Upper lobe of left lung (tissue), 6 donors: Measurements from ENCODE around the gene SGSM1. TPM values are rescaled to one million over a fixed set of nuclear protein-coding genes. Genes with fewer than 3 reads are reported as not detected.
A peak's percentile ranks its signal among the peaks of the same experiment; 100 is the strongest.

Experiments used
- ATAC-seq, 2 donors: fragments of 200-7000 bp; cut with Tn5 transposase; one replicate each; pipeline ENCODE4 v1.9.1; 2022; ENCODE audit warnings: mild to moderate bottlenecking in 2 of 2, moderate library complexity in 2 of 2; ENCODE audit not compliant: low FRiP score in 2 of 2
- DNase-seq, 2 donors: peaks; one replicate each; pipeline ENCODE4 v3.0.0-alpha.2; 2019 to 2020
- H3K27ac ChIP-seq, 4 donors: fragments of 200-600 bp; sonication (generic); one replicate each; pipeline ENCODE4 v1.5.1; 2016 to 2019
- H3K27me3 ChIP-seq, 4 donors: fragments of 200-600 bp; sonication (generic); one replicate each; pipeline ENCODE4 v1.5.1; 2017 to 2019
- H3K36me3 ChIP-seq, 4 donors: fragments of 200-600 bp; sonication (generic); one replicate each; pipeline ENCODE4 v1.5.1; 2016 to 2019
- H3K4me1 ChIP-seq, 4 donors: fragments of 200-600 bp; sonication (generic); one replicate each; pipeline ENCODE4 v1.5.1; 2018 to 2019
- H3K4me3 ChIP-seq, 4 donors: fragments of 200-600 bp; sonication (generic); one replicate each; pipeline ENCODE4 v1.5.1; 2017 to 2019; ENCODE audit warnings: mild to moderate bottlenecking in 2 of 4, moderate library complexity in 1 of 4
- H3K9me3 ChIP-seq, 4 donors: fragments of 200-600 bp; sonication (generic); one replicate each; pipeline ENCODE4 v1.5.1; 2018 to 2019
- EP300 ChIP-seq, 4 donors: sonication (generic); formaldehyde crosslinking; IDR thresholded peaks; one replicate each; pipeline ENCODE4 v1.5.1; 2017; ENCODE audit warnings: antibody characterized with exemption in 4 of 4, control low read depth in 2 of 4
- POLR2A ChIP-seq, 4 donors: fragments of 450-650 bp; IDR thresholded peaks; one replicate each; pipeline ENCODE4 v1.5.1; 2016 to 2017; ENCODE audit warnings: antibody characterized with exemption in 4 of 4, mild to moderate bottlenecking in 2 of 4
- POLR2AphosphoS5 ChIP-seq, 2 donors: sonication (generic); formaldehyde crosslinking; IDR thresholded peaks; one replicate each; pipeline ENCODE4 v1.5.1; 2017; ENCODE audit warnings: antibody characterized with exemption in 2 of 2
- WGBS, 2 donors: methylation state at CpG; one replicate each; pipeline ENCODE4 v1.1.5; 2017 to 2018; 5-methylcytosine and 5-hydroxymethylcytosine counted together
- total RNA-seq, 6 donors: library from RNA; depleted of rRNA in 4 of 6; stranded (reverse); fragments of >200 nt in 4 of 6; gene quantifications; one replicate each; pipeline versions ENCODE4 v1.1.0 to v1.2.1, GENCODE V29; 2016 to 2021
- TF ChIP-seq, protein P1 (sequence below), 6 experiments: fragments of 450-650 bp in 4 of 6; fragments of 200-600 bp in 2 of 6; sonication (generic) in 2 of 6; IDR thresholded peaks; one replicate each; pipeline ENCODE4 v1.5.1; 2016 to 2019; ENCODE audit warnings: antibody characterized with exemption in 6 of 6
- donor health status: DM: no; HTN: no; CAD: no; lungs with moderate emphysema.
- donor health status: DM: no; HTN: yes; CAD: no; lungs with severe emphysema.

The SGSM1 gene
- total RNA-seq, 6 donors from 2014 or later: 0.76 to 4.2 (median 2.8) TPM

DNA sequence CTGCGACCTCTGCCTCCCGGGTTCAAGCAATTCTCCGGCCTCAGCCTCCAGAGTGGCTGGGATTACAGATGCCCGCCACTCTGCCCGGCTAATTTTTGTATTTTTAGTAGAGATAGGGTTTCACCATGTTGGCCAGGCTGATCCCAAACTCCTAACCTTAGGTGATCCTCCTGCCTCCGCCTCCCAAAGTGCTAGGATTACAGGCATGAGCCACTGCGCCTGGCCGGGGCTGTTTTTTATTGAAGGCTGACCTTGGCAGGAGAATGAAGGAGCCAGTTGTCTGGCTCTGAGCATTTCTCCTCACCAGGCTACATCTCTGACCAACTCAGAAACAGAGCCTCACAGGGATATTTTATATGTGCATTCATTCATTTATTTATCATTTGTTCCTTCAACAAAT, 148.8 kb downstream of the SGSM1 start:
- Histone ChIP-seq H3K27me3 (peaks cover 0 to 5% (median 0%) of the 10 kb centered on the region in 4 donors), H3K4me3 (no peak overlapping the region), H3K9me3 (no peaks in the 10 kb centered on the region), H3K4me1 (peaks cover 7 to 45% (median 16%) of the 10 kb centered on the region in 4 donors), H3K36me3 (no peaks in the 10 kb centered on the region), H3K27ac (peak overlapping the region in 3 of 4 donors; percentile 27 to 89 (median 84))
- TF ChIP-seq POLR2A (IDR thresholded peaks at IDR 0.05) (no peak), POLR2AphosphoS5 (IDR thresholded peaks at IDR 0.05) (no peak), EP300 (IDR thresholded peaks at IDR 0.05) (no peak)
- TF ChIP-seq, protein P1, sequence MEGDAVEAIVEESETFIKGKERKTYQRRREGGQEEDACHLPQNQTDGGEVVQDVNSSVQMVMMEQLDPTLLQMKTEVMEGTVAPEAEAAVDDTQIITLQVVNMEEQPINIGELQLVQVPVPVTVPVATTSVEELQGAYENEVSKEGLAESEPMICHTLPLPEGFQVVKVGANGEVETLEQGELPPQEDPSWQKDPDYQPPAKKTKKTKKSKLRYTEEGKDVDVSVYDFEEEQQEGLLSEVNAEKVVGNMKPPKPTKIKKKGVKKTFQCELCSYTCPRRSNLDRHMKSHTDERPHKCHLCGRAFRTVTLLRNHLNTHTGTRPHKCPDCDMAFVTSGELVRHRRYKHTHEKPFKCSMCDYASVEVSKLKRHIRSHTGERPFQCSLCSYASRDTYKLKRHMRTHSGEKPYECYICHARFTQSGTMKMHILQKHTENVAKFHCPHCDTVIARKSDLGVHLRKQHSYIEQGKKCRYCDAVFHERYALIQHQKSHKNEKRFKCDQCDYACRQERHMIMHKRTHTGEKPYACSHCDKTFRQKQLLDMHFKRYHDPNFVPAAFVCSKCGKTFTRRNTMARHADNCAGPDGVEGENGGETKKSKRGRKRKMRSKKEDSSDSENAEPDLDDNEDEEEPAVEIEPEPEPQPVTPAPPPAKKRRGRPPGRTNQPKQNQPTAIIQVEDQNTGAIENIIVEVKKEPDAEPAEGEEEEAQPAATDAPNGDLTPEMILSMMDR (IDR thresholded peaks at IDR 0.05): no peak
- 92 to 94% methylated on average over 6 to 8 of the region's 8 CpGs for WGBS, 2 donors
- ATAC-seq (no peak), DNase-seq (no peak)

DNA sequence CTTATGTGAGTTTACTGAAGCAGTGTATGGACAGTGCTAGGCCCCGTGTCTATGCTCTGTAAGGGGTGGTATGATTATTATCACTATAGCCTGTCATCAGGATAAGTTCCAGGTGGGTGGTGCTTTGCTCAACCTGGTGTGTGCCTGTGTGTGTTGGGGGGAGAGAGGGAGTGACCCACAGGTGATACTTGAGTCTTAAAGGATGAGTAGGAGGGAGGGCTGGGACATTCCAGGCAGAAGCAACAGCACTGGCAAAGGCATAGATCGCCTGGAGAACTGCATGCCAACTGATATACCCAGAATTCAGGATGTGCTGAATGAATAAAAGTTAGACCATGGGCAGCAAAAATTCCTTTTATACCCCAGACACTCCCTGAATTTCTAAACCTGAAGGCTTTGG, 151.0 kb downstream of the SGSM1 start:
- no peak for ATAC-seq
- Histone ChIP-seq H3K27me3 (peaks cover 0 to 5% (median 0%) of the 10 kb centered on the region in 4 donors), H3K27ac (no peak overlapping the region), H3K4me3 (no peak overlapping the region), H3K36me3 (no peaks in the 10 kb centered on the region), H3K9me3 (no peaks in the 10 kb centered on the region), H3K4me1 (peaks cover 7 to 34% (median 15%) of the 10 kb centered on the region in 4 donors)
- 82 to 85% methylated on average over 2 of the region's 2 CpGs for WGBS, 2 donors
- TF ChIP-seq, protein P1 (IDR thresholded peaks at IDR 0.05): no peak
- TF ChIP-seq POLR2AphosphoS5 (IDR thresholded peaks at IDR 0.05) (no peak), POLR2A (IDR thresholded peaks at IDR 0.05) (no peak), EP300 (IDR thresholded peaks at IDR 0.05) (no peak)
- DNase-seq: no peak

DNA sequence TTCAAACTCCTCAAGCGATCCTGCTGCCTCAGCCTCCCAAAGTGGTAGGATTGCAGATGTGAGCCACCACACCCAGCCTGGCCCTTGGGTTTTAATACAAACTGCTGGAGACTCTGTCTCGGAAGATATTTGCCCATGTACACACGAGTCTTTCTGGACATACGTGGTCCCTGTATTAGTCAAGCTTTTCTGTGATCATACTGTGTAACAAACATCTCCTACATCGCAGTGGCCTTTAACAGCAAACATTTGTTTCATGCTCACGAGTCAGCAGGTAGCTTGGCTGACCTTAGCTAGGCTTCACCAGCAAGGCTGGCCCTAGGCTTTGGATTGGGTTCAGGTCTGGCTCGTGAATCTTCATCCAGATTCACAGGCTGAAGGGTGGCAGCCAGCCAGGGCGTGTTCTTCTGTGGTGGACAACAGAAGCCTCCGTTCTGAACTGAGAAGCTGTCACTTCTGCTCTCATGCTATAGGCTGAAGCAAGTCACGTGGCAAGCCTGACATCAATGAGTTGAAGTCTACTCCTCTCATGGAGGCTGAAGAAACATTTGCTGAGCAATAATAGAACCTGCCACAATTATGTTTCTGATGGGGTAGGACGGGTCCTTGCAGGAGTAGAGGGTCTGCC, 155.3 kb downstream of the SGSM1 start:
- no peak overlapping the region for H3K27ac ChIP-seq
- H3K4me1 ChIP-seq: peaks cover 9 to 16% (median 15%) of the 10 kb centered on the region in 4 donors
- ATAC-seq (no peak), DNase-seq (no peak)
- no peaks in the 10 kb centered on the region for H3K36me3 ChIP-seq
- TF ChIP-seq, protein P1 (IDR thresholded peaks at IDR 0.05): no peak
- TF ChIP-seq POLR2AphosphoS5 (IDR thresholded peaks at IDR 0.05) (no peak), EP300 (IDR thresholded peaks at IDR 0.05) (no peak), POLR2A (IDR thresholded peaks at IDR 0.05) (no peak)
- 86 to 88% methylated on average over 10 to 11 of the region's 11 CpGs for WGBS, 2 donors
- H3K27me3 ChIP-seq: no peaks in the 10 kb centered on the region
- no peaks in the 10 kb centered on the region for H3K9me3 ChIP-seq
- no peak overlapping the region for H3K4me3 ChIP-seq

DNA sequence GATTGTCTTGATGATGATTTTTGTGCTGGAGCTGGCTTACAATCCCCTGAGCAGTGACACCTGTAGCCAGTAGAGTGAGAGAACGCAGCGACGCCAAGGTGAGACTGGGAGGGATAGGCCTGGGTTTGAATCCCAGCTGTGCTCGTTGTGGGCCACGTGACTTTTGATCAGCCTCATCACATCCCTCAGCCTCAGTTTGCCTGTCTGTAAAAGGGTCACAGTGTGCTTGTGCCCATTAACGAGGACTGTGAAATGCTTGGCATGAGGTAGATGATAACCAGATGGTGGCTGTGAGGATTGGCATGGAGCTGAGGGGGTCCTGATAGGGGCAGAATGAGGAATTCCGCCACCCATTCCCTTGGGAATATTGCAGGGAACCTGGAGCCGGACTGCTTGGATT, 156.1 kb downstream of the SGSM1 start:
- Histone ChIP-seq H3K27ac (no peak overlapping the region), H3K4me1 (peaks cover 15 to 23% (median 21%) of the 10 kb centered on the region in 4 donors), H3K36me3 (no peaks in the 10 kb centered on the region), H3K27me3 (no peaks in the 10 kb centered on the region), H3K9me3 (no peaks in the 10 kb centered on the region), H3K4me3 (no peak overlapping the region)
- no peak for TF ChIP-seq POLR2AphosphoS5 (IDR thresholded peaks at IDR 0.05)
- no peak for TF ChIP-seq POLR2A (IDR thresholded peaks at IDR 0.05)
- TF ChIP-seq, protein P1 (IDR thresholded peaks at IDR 0.05): no peak
- TF ChIP-seq EP300 (IDR thresholded peaks at IDR 0.05): no peak
- 95 to 97% methylated on average over 8 of the region's 8 CpGs for WGBS, 2 donors
- ATAC-seq (no peak), DNase-seq (no peak)

DNA sequence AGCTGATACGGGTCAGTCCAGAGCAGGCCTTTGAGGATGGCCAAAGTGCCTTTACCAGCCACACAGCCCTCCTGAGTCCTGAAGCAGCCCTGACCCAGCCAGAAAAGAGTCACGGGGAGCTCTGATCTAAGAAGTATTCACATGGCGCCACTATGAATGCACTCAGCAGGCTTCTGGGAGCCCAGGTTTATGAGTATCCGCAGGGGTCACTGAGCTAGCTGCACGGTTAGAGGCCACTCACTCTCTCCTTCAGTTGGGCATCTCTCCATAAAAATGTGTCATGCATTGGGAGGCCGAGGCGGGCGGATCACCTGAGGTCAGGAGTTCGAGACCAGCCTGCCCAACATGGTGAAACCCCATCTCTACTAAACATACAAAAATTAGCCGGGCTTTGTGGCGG, 156.8 kb downstream of the SGSM1 start:
- 82 to 98% methylated on average over 8 to 10 of the region's 11 CpGs for WGBS, 2 donors
- peaks cover 20 to 29% (median 25%) of the 10 kb centered on the region in 4 donors for H3K4me1 ChIP-seq
- H3K36me3 ChIP-seq: no peaks in the 10 kb centered on the region
- DNase-seq (no peak), ATAC-seq (no peak)
- H3K27me3 ChIP-seq: no peaks in the 10 kb centered on the region
- no peak for TF ChIP-seq POLR2AphosphoS5 (IDR thresholded peaks at IDR 0.05)
- no peak for TF ChIP-seq EP300 (IDR thresholded peaks at IDR 0.05)
- no peak for TF ChIP-seq POLR2A (IDR thresholded peaks at IDR 0.05)
- TF ChIP-seq, protein P1 (IDR thresholded peaks at IDR 0.05): no peak
- H3K9me3 ChIP-seq: no peaks in the 10 kb centered on the region
- peak overlapping the region in 2 of 4 donors; percentile 40 to 60 for H3K27ac ChIP-seq
- no peak overlapping the region for H3K4me3 ChIP-seq
